Left lung (tissue), 10 donors: Measurements from ENCODE around the gene MTLN. TPM values are rescaled to one million over a fixed set of nuclear protein-coding genes. Genes with fewer than 3 reads are reported as not detected.
"Not testable (repeated sequence)": the region's sequence is repeated elsewhere in the genome, so short reads cannot be mapped to it uniquely, and the experiment has no call there.

Experiments used
- ATAC-seq: fragments of 200-7000 bp; cut with Tn5 transposase; one replicate; pipeline ENCODE4 v1.9.1; 2020; ENCODE audit warnings: moderate library complexity
- DNase-seq, 4 donors: peaks; one replicate each; pipeline ENCODE4 v3.0.0-alpha.2; 2013 to 2020
- H3K27ac ChIP-seq, 2 donors: fragments of 200-600 bp; sonication (generic) in 1 of 2; one replicate each; pipeline versions ENCODE4 v1.5.0 to v1.8.0; 2020 to 2021
- H3K27me3 ChIP-seq, 2 donors: fragments of 200-600 bp; sonication (generic) in 1 of 2; one replicate each; pipeline versions ENCODE4 v1.5.0 to v1.8.0; 2020 to 2021
- H3K36me3 ChIP-seq, 2 donors: fragments of 200-600 bp; sonication (generic) in 1 of 2; one replicate each; pipeline versions ENCODE4 v1.5.0 to v1.8.0; 2020 to 2021
- H3K4me1 ChIP-seq, 2 donors: fragments of 200-600 bp; one replicate each; pipeline ENCODE4 v1.8.0; 2021
- H3K4me3 ChIP-seq, 2 donors: fragments of 200-600 bp; sonication (generic) in 1 of 2; one replicate each; pipeline versions ENCODE4 v1.5.0 to v1.8.0; 2020 to 2021; ENCODE audit warnings: mild to moderate bottlenecking in 1 of 2
- H3K9me3 ChIP-seq, 2 donors: fragments of 200-600 bp; sonication (generic) in 1 of 2; one replicate each; pipeline versions ENCODE4 v1.5.0 to v1.8.0; 2020 to 2021
- intact Hi-C, 2 donors: fragments of 100-400 bp; cut with DNase I; formaldehyde crosslinking; loops; one replicate each; pipeline versions ENCODE4 v1.11.2 to v1.14.2; 2022
- polyA plus RNA-seq, 6 donors: library from polyadenylated mRNA; unstranded; fragments of 120-200 nt; gene quantifications; one replicate each; pipeline ENCODE4 v1.2.1, GENCODE V29; 2013; ENCODE audit not compliant: insufficient read length in 6 of 6
- total RNA-seq, 2 donors: library from RNA; stranded (reverse); fragmentation: NEBNext Ultra II Directional; extraction: Animal tissue kit (Norgen Biotek cat#: 25700); gene quantifications; one replicate each; pipeline ENCODE4 v1.2.1, GENCODE V29; 2021
- TF ChIP-seq, protein P1 (sequence below), 2 donors: fragments of 200-600 bp; sonication (generic) in 1 of 2; IDR thresholded peaks; one replicate each; pipeline versions ENCODE4 v1.5.0 to v1.8.0; 2021; ENCODE audit warnings: antibody characterized with exemption in 2 of 2
- donor health status: DM: no; HTN: yes; CAD: no.
- donor health status: DM: no; HTN: no; CAD: no.

Gene MTLN
- total and polyA plus RNA-seq, 8 donors = 8.0 to 67.8 (median 14.7) TPM

DNA sequence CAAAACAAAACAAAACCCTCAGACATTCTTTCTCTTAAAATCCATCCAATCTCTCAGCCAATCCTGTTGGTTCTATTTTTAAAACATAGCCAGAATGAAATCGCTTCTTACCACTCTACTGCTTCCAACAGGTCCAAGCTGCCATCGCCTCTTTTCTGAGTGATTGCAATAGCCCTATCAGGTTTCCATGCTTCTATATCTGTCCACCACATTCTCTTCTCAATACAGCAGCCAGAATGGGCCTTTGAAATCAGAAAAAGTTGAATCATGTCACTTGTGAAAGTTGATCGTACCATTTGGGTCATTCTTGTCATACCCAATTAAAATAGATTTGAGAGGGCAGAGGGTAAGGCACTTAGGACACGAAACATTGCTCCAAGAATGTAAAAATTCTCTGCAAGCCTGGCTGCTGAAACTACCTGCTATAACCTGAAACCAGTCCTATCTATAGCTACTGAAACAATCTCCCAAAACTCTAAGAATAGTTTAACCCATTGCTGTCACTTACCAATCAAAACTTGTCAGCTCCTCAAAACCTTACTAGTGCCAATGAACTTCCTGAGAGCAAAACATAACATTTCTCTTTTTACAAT, 3.3 kb upstream of the MTLN start:
- H3K4me1 ChIP-seq = peaks cover 0 to 11% of the 10 kb centered on the region in 2 donors
- intact Hi-C loops = no loop called here
- H3K27ac ChIP-seq = no peak overlapping the region
- no peaks in the 10 kb centered on the region for H3K27me3 ChIP-seq
- ATAC-seq (no peak), DNase-seq (no peak)
- H3K4me3 ChIP-seq = no peak overlapping the region
- peaks cover 0 to 3% of the 10 kb centered on the region in 2 donors for H3K36me3 ChIP-seq
- TF ChIP-seq, protein P1, sequence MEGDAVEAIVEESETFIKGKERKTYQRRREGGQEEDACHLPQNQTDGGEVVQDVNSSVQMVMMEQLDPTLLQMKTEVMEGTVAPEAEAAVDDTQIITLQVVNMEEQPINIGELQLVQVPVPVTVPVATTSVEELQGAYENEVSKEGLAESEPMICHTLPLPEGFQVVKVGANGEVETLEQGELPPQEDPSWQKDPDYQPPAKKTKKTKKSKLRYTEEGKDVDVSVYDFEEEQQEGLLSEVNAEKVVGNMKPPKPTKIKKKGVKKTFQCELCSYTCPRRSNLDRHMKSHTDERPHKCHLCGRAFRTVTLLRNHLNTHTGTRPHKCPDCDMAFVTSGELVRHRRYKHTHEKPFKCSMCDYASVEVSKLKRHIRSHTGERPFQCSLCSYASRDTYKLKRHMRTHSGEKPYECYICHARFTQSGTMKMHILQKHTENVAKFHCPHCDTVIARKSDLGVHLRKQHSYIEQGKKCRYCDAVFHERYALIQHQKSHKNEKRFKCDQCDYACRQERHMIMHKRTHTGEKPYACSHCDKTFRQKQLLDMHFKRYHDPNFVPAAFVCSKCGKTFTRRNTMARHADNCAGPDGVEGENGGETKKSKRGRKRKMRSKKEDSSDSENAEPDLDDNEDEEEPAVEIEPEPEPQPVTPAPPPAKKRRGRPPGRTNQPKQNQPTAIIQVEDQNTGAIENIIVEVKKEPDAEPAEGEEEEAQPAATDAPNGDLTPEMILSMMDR (IDR thresholded peaks at IDR 0.05) = no peak
- no peaks in the 10 kb centered on the region for H3K9me3 ChIP-seq

DNA sequence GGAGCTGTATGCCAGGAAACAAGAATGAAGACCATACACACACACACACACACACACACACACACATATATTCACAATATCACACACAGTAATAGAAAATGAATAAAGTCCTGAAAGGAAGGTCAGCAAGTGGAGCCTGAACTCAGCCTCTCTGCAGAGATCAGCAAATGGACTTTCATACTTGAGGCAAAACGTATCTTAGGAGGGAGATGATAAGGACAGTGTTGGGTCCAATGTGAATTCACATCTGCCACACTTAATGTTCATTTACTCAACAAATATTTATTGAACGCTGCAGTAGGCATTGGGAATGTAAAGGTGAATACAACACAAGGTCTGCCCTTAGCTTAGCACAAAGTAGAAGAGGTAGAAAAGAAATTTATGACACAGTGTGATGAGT, 2.7 kb upstream of the MTLN start:
- intact Hi-C loops = no loop called here
- ATAC-seq = no peak
- H3K36me3 ChIP-seq = peaks cover 0 to 9% of the 10 kb centered on the region in 2 donors
- H3K9me3 ChIP-seq = no peaks in the 10 kb centered on the region
- TF ChIP-seq, protein P1 (IDR thresholded peaks at IDR 0.05) = no peak
- no peak overlapping the region for H3K27ac ChIP-seq
- no peaks in the 10 kb centered on the region for H3K27me3 ChIP-seq
- DNase-seq = no peak
- peaks cover 0 to 11% of the 10 kb centered on the region in 2 donors for H3K4me1 ChIP-seq
- H3K4me3 ChIP-seq = no peak overlapping the region

DNA sequence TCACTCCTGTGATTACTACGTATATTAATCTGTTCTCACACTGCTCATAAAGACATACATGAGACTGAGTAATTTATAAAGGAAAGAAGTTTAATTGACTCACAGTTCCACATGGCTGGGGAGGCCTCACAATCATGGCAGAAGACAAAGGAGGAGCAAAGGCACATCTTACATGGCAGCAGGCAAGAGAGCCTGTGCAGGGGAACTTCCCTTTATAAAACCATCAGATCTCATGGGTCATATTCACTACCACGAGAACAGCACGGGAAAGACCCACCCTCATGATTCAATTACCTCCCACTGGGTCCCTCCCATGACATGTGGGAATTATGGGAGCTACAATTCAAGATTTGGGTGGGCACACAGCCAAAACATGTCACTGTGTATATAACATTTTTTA, 1.2 kb upstream of the MTLN start:
- H3K27ac ChIP-seq, H3K9me3 ChIP-seq, H3K27me3 ChIP-seq, DNase-seq, intact Hi-C loops, H3K4me3 ChIP-seq, ATAC-seq: not testable (repeated sequence)
- H3K4me1 ChIP-seq = peaks cover 0 to 11% of the 10 kb centered on the region in 2 donors
- peaks cover 0 to 25% of the 10 kb centered on the region in 2 donors for H3K36me3 ChIP-seq

DNA sequence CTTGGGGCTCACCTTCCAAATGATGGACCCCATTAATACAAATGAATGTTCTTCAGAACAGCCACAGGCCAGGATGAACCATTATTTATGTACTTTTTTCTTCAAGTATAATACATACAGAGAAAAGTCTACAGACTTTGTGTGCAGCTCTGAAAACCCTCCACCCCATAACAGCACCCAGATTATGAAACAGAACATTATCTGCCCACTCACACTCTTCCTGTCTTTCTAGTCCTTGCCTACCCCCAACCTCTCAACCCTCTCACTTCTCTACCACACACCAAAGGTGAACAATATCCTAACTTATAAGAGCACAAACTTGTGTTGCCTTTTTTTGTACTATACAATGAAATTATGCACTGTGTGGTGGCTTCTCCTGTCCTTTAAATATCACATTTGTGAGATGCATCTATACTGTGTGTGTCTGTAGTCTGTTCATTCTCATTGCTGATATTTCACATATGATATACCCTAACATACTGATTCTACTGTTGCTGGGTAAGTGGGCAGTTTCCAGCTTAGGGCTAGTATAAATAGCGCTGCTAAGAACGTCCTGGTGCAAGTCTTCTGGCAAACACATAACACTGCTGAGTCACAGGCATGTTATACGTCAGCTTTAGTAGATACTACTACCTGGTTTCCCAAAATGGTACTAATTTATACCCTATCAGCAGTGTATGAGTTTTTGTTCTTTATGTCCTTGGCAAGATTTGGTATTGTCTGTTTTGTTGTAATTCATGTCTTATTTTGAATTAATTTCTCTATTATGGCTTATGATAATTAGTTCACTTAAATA, 6.5 kb downstream of the MTLN start:
- Histone ChIP-seq H3K27me3 (no peaks in the 10 kb centered on the region), H3K4me1 (peaks cover 0 to 14% of the 10 kb centered on the region in 2 donors), H3K27ac (no peak overlapping the region), H3K36me3 (peaks cover 0 to 24% of the 10 kb centered on the region in 2 donors), H3K9me3 (no peaks in the 10 kb centered on the region), H3K4me3 (no peak overlapping the region)
- DNase-seq (no peak), ATAC-seq (no peak)
- intact Hi-C loops = no loop called here
- TF ChIP-seq, protein P1 (IDR thresholded peaks at IDR 0.05) = no peak

DNA sequence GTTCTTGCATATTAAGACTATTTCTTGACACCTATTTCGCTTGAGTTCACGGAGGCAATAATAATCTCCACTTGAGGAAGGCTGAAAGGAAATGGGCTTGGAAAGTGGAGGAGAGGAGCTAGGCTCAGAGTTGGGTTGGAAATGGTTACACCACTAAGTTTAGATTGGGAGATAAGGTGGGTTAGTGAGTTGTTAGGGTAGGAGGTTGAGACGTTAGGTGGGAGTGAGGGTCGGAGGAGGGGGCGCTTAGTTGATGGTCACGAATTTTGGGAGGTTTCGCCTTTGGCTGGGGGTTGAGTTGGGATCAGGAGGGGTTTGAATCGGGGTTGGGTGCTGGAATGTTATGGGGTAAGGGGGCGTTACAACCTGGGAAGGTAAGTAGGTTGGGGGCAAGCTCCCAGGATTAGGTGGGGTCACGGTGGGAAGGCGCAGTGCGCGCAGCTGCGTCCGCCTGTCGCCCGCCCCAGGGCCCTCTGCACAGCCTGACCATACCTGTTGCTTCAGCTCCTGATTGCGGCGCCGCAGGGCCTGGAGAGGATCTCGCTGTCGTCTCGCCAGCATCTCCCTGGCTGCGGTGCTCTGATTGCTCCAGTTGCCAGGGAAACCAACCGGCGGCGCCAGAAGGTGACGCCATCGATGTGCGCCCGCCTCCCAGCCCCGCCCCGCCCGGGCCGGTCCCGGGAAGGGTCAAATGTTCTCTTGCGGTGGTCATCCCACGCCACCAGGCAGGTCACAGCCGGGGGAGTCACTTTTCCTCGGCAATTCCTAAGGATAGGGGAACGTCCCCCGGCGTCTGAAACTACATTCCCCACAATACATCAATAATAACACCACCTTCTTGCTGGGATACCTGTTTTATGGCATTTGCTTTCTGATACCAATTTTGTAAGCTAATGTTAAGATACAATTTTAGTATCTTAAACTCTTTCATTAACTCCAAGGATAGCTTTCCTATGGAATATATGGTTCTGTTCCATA, 7.7 kb downstream of the MTLN start, which contains the start of gene NPHP1:
Gene NPHP1, minus strand, starts transcription at position 606 of the 978 bp plus-strand sequence. Its CDS starts 45 bp downstream, at position 561.
- Histone ChIP-seq H3K9me3 (no peaks in the 10 kb centered on the region), H3K27ac (peak within 1 kb of the TSS in 1 of 2 donors; percentile 57), H3K4me1 (peaks cover 0 to 13% of the 10 kb centered on the region in 2 donors), H3K4me3 (peak within 1 kb of the TSS; percentile 67 to 89), H3K27me3 (no peaks in the 10 kb centered on the region), H3K36me3 (peaks cover 0 to 12% of the 10 kb centered on the region in 2 donors)
- ATAC-seq (peak; percentile 97), DNase-seq (peak; percentile 85 to 92 (median 88))
- TF ChIP-seq, protein P1 (IDR thresholded peaks at IDR 0.05) = no peak
- intact Hi-C loops = no loop called here
